Stimulated activated CD4-positive, alpha-beta T cell treated with anti-CD3 and anti-CD28 coated beads, Interleukin-12 subunit alpha, Interleukin-12 subunit beta, amount 100 ng/mL, for 24 hours (primary cell): ENCODE measurements around the gene CCDC141.

ENCODE experiments used
- DNase-seq, 2 experiments: peaks; one replicate each; pipeline ENCODE4 v3.0.0-alpha.2; 2020; ENCODE audit warnings: low read depth in 2 of 2

Gene CCDC141

GRCh38 chr2:178865999-178866398, 183.9 kb downstream of the CCDC141 start:
- no peak for DNase-seq

DNA sequence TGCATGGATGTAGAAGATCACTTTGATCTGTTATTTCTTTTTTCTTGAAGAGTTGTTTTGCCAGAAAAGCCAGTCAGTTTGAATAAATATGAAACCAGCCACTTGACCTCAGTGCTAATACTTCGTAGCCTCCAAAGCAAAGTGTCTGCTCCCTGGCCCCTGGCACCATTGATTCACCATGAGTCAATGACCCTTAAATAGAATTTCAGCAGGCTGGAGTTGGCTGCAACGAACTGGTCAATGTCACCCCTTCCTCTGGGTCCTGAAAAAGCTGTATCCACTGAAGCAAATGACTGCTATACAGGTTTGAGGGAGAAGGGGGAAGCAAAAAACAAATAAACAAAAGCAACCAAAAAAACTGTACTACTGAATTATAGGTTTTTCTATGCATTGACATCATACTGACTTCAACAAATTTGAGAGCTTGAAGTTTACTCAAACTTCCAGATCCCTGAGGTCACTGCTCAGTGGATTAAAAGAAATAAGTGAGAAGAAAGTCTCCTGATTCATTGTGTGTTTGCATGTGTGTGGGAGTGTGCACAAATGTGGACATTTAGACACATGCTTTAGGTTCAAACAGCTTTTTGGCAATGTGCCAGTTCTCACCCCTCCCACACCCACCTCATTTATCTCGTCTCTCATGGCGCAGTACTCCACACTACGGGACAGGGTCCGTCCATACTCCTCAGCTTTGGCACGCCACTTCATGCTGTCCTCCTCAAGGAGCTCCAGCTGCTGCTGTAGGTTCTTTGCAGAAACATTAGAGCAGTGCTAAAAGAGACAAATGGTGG, 184.6 kb downstream of the CCDC141 start:
- no peak for DNase-seq

DNA sequence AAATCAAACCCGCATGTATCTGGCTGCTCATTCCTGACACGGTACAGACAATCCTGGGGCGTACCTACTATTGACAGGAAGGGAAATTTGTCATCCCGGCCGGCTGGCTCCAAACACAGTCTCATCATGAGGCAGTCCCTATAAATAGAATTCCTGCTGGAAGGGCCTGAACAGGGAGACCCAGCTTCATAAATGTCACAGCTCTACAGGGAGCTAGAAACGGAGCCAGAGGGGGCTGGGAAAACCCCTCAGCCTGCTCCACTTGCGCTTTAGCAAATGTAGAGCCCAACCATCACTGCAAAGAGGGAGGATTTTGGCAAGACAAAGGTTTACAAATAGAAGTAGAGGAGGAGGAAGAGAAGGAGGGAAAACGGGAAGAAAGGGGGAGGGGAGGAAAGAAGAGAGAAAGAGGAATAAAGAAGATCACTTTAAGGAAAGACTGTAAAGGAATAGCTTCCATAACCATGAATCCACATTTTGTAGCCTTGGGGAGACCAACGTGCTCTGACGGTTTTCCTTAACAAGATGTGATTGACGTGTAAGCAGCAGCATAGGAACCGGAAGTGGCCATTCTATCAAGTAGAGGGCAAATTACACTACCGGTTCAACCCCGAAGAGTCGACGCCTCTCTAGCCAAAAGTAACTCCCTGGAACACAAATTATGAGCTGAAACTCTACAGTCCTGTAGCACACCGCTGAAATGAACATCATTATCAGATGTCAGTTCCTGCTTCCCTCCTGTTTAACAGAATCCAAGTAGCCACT, 185.9 kb downstream of the CCDC141 start:
- no peak for DNase-seq

- no peak for DNase-seq
These were observed 186.6 kb downstream of the CCDC141 start for GRCh38 chr2:178863130-178863855.

DNA sequence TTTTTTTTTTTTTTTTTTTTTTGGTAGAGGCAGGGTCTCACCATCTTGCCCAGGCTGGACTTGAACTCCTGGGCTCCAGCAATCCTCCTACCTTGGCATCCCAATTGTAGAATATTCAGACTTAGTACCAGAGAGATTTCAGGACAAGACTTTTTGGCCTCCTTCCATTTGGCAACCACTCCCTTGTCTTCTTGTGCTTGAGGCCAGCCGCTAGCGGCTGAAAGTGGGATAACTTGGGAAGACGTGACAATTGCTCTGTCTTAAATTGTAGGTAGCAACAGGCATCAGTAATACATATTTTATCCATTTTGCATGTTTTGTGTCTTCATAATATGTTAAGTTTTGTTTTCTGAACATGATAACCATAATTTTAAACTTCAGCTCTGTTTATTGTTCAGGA, 189.4 kb downstream of the CCDC141 start:
- no peak for DNase-seq

DNA sequence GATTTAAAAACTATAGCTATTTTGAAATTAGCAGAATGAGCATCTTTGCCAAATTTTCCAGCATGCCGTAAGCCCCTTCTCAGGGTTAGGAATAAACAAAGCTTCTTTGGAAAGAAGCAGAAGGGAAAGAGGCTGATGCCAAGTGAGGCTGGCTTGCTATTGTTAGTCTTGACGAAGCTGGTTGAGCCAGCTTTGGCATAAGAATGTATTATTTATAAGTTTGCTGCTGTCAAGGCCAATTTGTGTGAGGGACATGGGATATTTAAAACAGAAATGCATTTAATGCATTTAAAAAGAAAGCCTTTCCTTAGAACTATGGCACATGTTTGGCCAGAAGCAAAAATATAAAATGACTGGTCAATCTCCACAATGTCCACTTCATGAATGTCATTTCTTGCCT, 190.2 kb downstream of the CCDC141 start:
- no peak for DNase-seq

GRCh38 chr2:178858896-178859625, 190.9 kb downstream of the CCDC141 start:
- DNase-seq = no peak

DNA sequence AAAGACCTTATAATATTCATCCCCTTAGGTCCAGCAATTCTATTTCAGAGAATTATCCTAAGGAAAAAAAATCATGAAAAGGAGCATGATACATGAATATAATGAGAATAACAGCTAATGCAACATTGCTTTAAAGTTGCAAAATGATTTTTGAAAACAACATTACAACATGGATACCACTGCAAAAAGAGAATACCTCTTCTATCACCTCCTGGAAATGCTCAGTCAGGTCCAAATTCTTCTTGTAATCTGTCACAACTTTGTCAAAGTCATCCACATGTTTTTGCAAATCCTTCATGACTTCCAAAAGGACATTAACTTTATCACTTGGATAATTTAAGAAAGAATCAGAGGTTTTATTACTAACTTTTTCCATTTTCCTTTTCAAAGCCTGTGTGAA, 194.8 kb downstream of the CCDC141 start:
- no peak for DNase-seq

- no peak for DNase-seq
These were observed 201.6 kb downstream of the CCDC141 start for GRCh38 chr2:178848335-178848734.

DNA sequence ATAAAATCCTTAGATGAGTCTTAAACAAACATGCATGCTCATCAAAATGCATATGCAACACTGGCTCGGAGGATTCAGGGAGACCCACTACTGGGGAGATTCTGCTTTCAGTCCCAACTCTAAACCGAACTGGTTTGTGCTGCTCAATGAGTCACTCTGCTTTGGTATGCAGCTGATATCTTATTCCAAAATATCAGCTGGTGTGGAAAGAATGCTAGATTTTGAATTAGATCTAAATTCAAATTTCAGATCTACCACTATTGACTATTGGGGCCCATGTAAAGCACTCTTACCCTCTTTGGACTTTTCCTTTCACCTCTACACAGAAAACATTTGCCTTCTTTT, 203.5 kb downstream of the CCDC141 start:
- no peak for DNase-seq

DNA sequence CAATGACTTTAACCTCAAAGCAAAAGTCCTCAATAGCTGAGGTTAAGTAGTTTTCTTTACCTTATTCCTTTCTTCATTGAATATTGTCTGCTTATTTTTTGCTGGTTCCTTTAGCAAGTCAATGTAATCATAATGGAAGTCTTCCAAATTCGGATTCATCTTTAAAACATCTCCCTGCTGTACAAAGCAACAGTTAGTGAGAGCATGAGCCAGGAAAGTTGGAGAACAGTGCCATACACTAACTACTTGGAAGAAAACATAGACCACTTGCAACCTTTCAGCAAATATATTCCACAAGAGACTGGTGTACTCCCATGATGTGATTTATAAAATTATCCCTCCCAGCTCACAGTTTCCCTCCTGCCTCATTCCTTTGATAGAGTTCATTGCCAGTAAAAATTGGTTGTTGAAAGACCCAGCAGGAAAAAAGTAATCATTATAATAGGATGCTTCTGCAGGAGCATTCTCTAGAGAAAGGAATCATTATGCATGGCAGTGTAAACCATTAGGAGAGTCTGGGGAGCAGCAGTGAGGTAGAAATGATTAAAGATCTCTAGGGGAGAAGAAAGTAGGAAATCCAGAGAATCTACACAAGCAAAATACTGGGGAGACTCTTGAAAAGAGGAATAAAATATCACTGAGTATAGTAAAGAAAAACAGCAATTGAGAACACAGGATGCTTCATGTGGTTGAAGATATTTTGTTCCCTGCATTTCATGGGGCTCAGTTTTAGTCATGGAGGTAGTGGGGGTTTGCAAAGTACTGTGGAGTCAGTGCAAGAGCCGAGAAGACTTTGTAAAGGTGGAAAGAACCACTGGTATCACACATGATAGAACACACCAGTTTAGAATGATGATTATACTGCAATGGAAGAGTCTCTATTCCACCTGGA, 204.1 kb downstream of the CCDC141 start:
- no peak for DNase-seq

DNA sequence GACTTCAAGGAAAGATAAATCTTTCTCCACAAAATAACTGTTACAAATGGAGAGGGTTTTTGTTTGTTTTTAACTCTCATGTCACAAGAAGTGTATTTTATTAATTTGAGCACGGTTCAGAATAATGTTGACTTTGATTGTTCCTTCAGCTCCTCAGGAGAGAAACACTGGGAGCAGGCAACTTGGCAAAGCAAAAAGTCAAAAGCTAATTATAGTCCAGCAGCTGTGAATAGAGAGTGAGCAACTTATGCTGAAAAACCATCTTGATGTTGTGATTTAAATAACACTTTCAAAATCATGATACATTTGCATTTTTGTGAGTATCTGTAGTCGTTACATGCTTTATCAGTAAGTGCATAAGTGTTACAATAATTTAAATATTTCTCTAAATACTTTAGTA, 205.2 kb downstream of the CCDC141 start:
- DNase-seq = no peak

GRCh38 chr2:178844269-178844668, 205.7 kb downstream of the CCDC141 start:
- no peak for DNase-seq

GRCh38 chr2:178843697-178844096, 206.2 kb downstream of the CCDC141 start:
- no peak for DNase-seq

GRCh38 chr2:178836807-178837206, 213.1 kb downstream of the CCDC141 start:
- DNase-seq = no peak

DNA sequence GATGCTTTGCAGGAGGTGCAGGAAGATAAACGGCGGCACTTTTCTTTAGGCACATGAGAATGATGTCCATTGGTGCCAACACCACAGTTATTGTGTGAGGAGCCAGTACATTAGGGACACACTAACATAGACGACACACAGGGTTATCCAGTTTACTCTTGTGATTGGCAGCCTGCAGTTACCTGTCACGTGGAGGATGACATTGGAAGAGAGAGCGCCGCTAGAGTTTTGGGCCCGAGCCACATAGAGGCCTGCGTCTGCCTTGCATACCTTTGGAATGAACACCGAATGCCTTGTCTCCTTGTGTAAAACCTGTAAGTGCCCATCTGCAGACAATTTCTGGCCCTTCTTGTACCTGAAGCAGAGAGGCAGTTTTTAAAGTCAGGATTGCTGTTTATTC, 215.9 kb downstream of the CCDC141 start:
- no peak for DNase-seq

- DNase-seq = no peak
These were observed 216.6 kb downstream of the CCDC141 start for GRCh38 chr2:178833382-178833781.

GRCh38 chr2:178830451-178830850, 219.5 kb downstream of the CCDC141 start:
- DNase-seq = no peak

- DNase-seq = no peak
These were observed 220.0 kb downstream of the CCDC141 start for GRCh38 chr2:178829981-178830380.

DNA sequence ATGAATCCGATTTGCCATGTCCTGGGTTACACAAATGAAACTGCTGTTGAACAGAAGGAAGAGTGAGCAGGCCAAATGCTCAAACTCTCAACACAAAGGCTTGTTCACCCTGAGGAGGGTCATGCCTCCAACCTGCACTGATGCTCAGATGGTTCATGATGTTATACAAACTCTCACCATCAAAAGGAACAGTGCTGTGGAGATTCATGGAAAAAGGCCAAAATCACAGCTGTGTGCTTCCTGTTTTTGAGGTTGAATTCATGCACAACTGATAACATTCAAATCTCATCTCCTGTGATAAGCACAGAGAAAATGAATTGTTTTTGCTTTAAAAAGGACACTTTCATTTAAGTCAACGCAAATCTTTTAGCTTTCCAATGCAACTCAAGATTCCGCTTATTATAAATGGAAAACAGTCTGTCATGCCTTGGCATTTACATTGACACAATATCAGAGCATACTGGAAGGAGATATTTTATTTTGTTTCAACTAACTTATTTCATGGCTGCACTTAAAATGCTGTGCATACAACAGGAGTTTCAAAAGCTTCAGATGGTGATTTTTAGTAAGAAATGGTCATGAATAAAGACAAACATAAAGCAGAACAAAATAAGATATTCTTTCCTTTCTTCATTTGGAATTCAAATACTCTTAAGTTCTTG, 220.5 kb downstream of the CCDC141 start:
- DNase-seq = no peak
